DMS114 treated with DMSO at 0.1 percent for 48 hours (cell line): Measurements from ENCODE around the gene C3orf85.

Experiments
- DNase-seq: peaks from one replicate; lab custom pipeline; 2025; ENCODE audit not compliant: unreplicated experiment; lab: John Stamatoyannopoulos, UW

C3orf85 gene

GRCh38 chr3:109149078-109149477 is 12.6 kb downstream of the C3orf85 start:
- no peak for DNase-seq

- no peak for DNase-seq
Observed at GRCh38 chr3:109152320-109152719, 15.8 kb downstream of the C3orf85 start.

- no peak for DNase-seq
Observed at GRCh38 chr3:109154979-109155378, 18.5 kb downstream of the C3orf85 start.

- DNase-seq: no peak
Observed at GRCh38 chr3:109155828-109156227, 19.3 kb downstream of the C3orf85 start.

- DNase-seq: no peak
Observed at GRCh38 chr3:109161487-109162123, 25.1 kb downstream of the C3orf85 start.

- DNase-seq: no peak
Observed at GRCh38 chr3:109165905-109166304, 29.4 kb downstream of the C3orf85 start.

GRCh38 chr3:109171479-109171878 is 35.0 kb downstream of the C3orf85 start:
- no peak for DNase-seq

- no peak for DNase-seq
Observed at GRCh38 chr3:109175411-109175810, 38.9 kb downstream of the C3orf85 start.

GRCh38 chr3:109176726-109177125 is 40.2 kb downstream of the C3orf85 start:
- no peak for DNase-seq

- no peak for DNase-seq
Observed at GRCh38 chr3:109177908-109178307, 41.4 kb downstream of the C3orf85 start.

GRCh38 chr3:109178708-109179107 is 42.2 kb downstream of the C3orf85 start:
- no peak for DNase-seq

- no peak for DNase-seq
Observed at GRCh38 chr3:109184726-109185125, 48.2 kb downstream of the C3orf85 start.

- DNase-seq: no peak
Observed at GRCh38 chr3:109187390-109187789, 50.9 kb downstream of the C3orf85 start.

GRCh38 chr3:109188741-109189140 is 52.2 kb downstream of the C3orf85 start:
- DNase-seq: no peak

GRCh38 chr3:109191421-109191820 is 54.9 kb downstream of the C3orf85 start:
- DNase-seq: no peak

- no peak for DNase-seq
Observed at GRCh38 chr3:109195815-109196214, 59.3 kb downstream of the C3orf85 start.
